GM18907 (cell line): ENCODE results near the gene IMPACT.

Source experiments
- ATAC-seq: cut with Tn5 transposase; IDR thresholded peaks from one replicate; pipeline ENCODE4 v1.9.1; 2021; ENCODE audit warnings: mild to moderate bottlenecking, moderate library complexity; ENCODE audit not compliant: unreplicated experiment

The IMPACT gene

GRCh38 chr18:24474406-24474805 is 47.9 kb downstream of the IMPACT start:
- no peak for ATAC-seq

- ATAC-seq, result no peak
Observed at GRCh38 chr18:24475926-24476589, 49.6 kb downstream of the IMPACT start.

GRCh38 chr18:24479371-24479770 is 52.9 kb downstream of the IMPACT start:
- ATAC-seq, result no peak

GRCh38 chr18:24482821-24483220 is 56.4 kb downstream of the IMPACT start:
- ATAC-seq, result no peak

GRCh38 chr18:24485681-24486080 is 59.2 kb downstream of the IMPACT start:
- ATAC-seq, result no peak

GRCh38 chr18:24486684-24487083 is 60.2 kb downstream of the IMPACT start:
- no peak for ATAC-seq

- no peak for ATAC-seq
Observed at GRCh38 chr18:24488824-24489493, 62.5 kb downstream of the IMPACT start.

- no peak for ATAC-seq
Observed at GRCh38 chr18:24490539-24490938, 64.1 kb downstream of the IMPACT start.

GRCh38 chr18:24491927-24492834 is 65.7 kb downstream of the IMPACT start:
- peak; percentile 90 for ATAC-seq

GRCh38 chr18:24494586-24494985 is 68.1 kb downstream of the IMPACT start:
- ATAC-seq, result no peak

- ATAC-seq, result no peak
Observed at GRCh38 chr18:24497031-24497754, 70.7 kb downstream of the IMPACT start.

GRCh38 chr18:24499814-24500213 is 73.3 kb downstream of the IMPACT start:
- ATAC-seq, result no peak

GRCh38 chr18:24500217-24500616 is 73.7 kb downstream of the IMPACT start:
- ATAC-seq, result no peak

- ATAC-seq, result no peak
Observed at GRCh38 chr18:24500766-24501165, 74.3 kb downstream of the IMPACT start.

GRCh38 chr18:24502667-24503523 is 76.4 kb downstream of the IMPACT start:
- ATAC-seq, result no peak
